GM19438 (cell line): ENCODE measurements around the gene PRKAG3.

ENCODE experiments used
- ATAC-seq: cut with Tn5 transposase; IDR thresholded peaks from one replicate; pipeline ENCODE4 v1.9.1; 2021; ENCODE audit warnings: low read depth; ENCODE audit not compliant: unreplicated experiment

PRKAG3 gene

DNA sequence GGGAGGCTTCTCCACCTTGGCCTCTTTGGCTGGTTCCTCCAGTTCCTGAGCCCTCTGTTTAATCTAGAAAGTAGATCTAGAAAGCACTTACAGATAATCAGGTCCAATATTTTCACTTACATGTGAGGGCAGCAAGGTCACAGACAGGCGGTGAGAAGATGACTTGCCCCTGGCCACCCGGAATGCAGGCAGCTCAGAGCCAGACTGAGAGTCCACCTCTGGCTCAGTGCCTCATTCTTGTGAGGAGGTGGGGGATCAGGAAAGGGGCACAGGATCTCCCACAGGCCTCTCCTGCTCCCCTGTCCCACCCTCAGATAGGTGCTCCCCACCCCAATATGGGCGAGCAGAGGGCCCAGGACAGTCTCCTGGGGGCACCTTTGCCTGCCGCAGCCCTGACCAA, 33.8 kb upstream of the PRKAG3 start:
- ATAC-seq: no peak

DNA sequence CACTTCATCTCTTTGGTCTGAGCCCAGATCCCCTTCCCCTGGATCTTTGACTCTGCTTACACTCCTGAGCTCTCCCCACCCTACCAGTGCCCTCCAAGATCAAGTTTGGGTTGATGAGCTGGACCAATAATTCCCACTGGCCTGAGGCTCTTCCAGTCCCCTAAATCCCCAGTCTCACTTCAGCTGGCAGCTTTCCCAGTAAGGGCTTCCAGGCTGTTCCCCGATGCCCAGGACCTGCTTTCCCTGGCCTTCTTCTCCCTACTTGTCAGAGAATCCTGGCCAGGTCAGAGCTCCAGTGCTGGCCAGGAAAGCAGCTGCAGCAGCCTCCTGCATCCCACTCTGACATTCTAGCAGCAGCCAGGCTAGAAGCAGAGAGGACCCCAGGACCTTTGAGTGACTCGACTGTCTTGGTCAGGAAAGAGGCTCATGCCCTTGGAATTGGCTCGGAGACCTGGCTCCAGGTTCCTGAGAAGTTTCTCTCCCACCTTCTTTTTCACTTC, 31.5 kb upstream of the PRKAG3 start:
- ATAC-seq: no peak

DNA sequence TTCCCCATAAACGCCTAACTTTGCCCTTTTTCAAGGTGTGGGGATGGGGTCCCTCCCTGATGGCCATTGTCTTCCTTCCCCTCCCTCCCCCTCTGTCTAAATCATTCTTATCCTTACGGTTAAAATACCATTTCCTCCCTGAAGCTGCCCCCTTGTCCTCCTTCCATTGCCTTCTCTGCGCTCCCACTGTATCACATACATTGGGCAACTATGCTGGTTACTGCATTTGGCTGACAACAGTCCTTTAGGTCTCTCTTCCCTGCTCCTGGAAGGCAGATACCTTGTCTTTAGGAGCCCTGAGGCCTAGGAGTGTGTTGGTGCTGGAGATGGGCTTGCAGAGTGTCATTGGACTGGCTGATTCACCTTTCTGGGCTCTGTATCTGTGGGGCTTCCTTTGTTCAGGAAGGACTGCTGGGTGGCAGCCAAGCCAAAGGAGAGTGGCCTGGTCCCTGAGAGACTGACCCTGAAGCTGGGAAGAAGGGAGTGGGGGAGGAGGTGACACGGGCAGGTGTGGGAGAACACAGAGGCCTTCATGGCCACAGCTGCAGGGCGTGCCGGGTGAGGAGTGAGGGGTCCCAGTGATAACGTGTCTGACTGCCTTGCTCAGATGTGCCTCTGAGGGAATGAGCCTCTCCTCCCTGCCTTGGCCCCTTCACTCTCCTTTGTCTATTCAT, 30.2 kb upstream of the PRKAG3 start:
- ATAC-seq: no peak

DNA sequence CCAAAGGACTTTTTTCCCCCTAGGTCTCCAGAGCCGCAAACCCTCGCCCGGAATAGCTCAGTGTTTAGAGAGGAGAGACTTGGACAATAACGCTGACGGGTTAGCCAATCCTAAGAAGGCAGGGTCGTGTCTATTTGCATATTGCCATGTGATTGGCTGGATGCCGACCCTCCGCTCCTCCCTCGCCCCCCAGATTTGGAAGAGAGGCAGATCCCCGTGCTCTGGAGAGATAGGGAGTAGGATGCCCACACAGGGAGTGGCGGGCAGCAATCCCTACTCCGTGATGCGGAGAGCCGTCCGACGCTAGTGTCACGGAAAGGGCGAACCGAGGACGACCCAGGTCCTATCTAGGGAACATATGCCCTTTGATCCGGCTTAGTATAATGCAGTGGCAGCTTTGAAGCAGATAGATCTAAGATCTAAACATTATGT, 29.4 kb upstream of the PRKAG3 start:
- no peak for ATAC-seq

DNA sequence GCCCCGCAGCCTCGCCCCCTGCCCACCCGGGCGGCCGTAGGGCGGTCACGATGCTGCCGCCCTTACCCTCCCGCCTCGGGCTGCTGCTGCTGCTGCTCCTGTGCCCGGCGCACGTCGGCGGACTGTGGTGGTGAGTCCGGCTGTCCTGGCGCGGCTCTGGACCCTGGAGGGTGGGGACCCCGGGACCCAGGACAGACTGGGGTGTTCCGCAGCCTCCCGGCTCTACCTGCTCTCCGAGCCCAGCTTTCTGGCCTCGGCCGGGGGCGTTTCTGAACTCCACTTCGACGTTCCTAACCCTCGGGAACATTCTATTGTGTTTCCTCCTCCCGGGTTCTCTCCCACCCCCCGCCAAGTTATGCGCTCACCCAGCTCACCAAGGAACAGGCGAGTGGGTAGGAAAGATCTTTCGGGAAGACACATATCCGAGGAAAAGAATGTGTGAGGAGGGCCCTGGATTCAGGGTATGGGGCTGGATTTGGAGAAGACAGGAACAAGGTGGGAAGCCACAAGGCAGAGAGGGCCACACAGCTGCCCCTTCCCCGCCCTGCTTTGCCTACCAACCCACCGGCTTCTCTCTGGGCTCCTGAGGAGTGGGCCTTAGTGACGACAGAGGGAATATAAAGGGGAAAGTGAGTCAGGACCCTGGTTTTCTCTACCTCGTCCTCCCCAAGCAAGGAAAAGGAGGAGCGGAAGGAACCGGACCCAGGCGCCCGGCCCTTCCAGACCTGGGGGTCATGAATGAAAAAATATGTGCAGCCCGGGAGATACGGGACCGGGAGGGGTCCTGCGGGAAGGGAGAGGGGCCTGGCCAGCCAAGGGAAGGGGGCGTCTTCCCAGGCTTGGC, 28.6 kb upstream of the PRKAG3 start:
- ATAC-seq: no peak

DNA sequence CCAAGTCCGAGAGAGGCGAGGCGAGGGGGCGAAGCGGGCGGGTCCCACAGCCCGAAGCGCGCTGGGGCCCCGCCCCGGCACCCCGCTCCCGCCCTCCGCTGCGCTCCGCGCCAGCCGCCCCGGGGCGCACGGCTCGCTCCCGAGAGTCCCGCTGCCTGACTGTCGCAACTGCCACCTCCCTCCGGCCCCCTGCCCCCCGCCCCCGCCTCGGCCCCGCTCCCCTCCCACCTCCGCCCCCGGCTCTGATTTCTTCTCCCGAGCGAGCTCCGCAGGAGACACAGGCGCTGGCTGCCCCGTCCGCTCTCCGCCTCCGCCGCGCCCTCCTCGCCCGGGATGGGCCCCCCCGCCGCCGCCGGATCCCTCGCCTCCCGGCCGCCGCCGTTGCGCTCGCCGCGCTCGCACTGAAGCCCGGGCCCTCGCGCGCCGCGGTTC, 28.0 kb upstream of the PRKAG3 start, which contains the start of gene WNT6:
Gene WNT6, plus strand, starts transcription at position 250 of the 432 bp plus-strand sequence. CDS start 233 bp downstream, outside the sequence.
- ATAC-seq: no peak

DNA sequence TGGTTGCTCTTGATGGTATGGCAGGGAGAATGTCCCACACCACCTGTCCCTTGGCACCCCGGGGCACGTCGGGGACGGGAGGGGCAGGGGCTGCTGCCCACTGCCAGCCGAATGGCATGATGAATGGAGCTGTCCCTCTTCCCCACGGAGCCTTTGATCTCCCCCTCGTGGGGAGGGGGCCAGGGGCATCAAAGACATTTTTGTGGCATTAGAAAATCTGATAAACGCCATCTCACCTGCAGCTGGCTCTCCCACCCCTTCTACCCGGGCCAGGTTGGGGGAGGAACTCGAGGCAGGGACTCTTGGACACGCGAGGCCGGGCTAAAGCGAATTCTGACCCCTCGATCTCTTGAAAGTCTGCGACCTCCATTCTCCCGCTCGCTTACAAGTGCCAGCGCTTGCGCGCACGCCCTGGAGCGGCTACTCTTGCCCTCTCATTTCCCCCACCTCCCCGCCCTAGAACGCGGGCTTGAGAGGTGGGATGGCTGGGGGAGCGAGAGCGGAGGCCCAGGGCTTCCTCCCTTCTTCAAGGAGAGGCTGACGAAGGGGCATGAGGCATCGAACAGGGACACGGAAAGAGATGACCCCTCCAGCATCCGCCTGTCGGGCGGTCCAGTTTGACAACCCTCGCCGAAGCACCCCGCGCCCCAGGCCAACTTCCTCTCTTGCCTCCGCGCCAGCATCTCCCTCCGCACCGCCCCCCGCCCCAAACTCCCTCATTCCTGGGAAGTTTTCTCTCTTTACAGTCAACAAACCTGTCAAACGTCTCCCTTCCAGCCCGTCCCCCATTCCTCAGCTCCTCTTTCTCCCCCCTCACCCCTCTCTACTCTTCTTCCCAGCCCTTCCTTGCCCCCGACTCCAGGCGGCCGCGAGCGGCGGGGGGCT, 27.3 kb upstream of the PRKAG3 start:
- ATAC-seq: no peak

DNA sequence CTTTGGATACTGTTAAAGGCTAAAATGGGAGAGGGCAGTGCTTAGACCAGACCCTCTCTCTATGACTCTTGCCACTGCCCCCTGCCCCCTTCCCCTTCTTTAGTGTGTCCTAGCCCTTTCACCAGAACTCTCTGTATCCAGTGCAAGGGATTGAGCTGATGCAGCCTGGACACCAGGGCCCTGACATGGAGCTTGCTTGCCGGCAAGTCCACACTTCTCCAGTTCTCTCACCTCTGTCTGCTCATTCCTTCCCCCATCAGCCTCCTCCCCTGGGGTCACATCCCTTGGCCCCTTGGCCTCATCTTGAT, 26.5 kb upstream of the PRKAG3 start:
- no peak for ATAC-seq

DNA sequence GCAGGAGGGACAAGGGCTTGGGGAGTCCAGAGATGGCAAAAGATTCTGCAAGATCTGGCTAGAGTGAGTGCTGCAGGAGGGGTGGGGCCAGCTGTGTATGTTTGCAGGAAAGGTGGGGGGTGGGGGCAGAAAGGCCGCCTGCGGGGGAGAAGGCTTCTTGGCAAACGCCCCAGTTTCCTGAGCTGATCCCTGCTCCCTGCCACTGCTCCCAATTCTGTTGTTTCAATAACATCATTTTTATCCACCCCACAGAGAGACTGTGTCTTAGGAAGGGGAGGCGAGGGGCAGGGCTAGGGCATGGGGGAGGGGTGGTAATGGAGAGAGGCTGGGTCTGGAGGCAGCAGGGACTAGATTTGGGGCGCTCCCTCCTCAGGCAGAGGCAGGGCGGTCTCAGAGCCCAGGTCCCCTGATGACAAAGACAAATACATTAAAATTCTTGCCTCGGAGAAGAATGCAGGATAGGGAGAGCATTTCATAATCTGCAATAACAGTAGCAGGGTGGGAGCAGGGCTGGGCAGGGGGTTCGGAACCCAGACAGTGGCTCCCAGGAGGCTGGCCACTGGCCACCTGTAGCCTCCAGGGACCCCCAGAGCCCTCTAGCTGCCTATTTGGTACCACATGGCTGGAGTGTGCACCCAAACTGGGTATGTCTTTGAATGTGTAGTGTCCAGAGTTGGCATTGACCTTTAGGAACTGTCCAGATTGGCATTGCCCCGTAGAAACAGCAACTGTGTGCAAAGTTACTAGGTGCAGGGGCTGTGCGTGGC, 26.0 kb upstream of the PRKAG3 start:
- ATAC-seq: no peak

DNA sequence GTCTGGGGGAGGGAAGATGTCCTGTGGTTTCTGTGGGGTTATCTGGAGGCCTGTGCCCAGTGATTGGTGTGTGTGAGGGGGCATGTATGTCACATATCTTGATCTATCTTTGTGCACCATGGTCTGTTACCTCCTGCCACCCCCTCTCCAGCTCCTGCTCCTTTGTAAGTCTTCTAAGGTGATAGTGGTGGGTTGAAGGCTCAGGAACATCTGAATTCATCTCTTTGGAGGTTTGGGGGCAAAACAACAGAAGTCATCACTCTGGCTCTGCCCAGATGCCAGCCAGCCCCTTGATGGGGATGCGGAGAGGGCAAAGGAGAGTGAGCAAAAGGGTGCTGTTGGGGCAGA, 25.3 kb upstream of the PRKAG3 start:
- no peak for ATAC-seq

DNA sequence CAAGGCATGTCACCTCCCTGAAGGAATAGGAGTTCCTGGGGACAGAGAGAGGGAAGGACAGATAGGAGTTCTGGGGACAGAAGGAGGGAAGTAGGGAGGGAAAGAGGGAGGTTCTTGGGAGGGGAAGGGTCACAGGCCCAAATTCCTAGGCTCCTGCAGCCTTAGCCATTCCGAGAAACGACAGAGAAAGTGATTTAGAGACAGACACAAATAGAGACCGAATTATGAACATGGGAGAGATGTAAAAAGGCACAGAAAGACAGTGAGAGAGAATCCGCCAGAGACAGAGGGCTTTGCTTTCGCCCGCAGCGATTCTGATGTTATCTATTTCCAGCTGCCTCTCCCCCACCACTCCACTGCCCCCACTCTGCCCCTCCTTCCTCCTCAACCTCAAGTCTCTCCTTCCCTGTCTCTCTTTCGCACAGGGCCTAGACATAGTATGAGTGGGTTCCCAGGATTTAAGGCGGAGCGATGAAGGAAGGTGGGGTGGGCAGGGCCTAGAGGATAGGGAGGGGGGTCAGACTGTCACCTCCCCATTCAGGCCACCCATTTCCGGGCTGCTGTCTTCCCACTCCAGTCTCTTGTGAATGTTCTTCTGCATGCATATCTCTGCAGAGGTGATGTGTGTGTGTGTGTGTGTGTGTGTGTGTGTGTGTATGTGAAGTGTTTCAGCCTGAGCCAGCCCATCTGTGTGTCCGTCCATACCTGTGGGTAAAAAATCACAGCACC, 24.7 kb upstream of the PRKAG3 start:
- no peak for ATAC-seq

DNA sequence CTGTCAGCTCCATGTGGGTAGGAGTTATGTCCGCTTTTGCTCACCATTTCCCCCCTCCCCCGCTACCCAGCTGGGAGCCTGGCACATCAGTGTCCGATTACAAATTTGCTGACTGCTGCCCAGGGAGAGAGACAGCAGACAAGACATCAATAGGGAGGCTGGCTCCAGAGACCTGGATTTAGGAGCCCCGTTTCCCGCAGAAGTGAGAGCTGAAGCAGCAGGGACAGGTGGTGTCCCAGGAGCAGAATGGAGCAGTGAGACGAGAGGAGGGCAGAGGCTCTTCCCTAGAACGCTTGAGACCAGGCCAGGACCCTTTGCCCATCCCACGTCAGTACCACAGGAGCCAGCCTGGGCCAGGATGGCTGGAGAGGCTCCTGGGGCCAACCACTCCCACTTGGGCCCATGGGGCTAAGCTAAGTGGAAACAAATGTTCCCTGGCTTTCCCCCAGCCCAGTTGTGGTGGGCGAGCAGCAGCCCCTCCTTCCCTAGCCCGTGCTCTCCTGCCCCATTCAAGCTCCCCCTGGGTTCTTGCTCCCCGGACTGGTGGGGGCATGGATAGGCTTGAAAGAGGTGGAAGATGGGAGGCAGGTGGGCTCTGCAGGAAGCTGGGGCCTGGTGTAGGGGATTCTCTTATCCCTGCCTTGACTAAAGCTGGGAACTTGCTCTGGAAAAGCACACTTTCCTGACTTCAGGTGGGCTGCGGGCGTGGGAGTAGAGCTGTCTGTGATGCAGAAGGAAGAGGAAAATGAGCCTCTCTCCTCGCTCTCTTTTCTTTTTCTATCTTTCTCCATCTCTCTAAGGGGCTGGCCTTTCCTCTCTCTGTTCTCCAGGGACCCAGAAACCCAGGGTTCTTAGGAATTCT, 23.9 kb upstream of the PRKAG3 start:
- no peak for ATAC-seq

DNA sequence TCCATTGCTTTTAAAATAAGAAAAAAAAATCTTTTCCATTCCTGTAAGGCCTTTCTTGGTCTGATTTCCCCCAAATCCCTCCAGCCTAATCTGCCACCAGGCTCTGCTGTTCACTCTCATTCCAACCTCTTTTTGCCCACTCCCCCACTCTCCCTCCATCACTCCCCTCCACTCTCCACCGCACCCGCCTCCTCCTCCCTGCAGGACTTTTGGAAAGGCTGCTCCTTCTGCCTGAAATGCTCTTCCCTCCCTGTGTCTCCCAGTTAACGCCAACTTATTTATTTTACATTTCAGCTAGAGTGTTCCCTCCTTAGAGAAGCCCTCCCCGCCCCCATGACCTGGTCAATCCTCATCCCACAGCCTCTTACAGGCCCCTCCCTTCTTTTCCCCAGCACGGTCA, 23.3 kb upstream of the PRKAG3 start:
- ATAC-seq: no peak

DNA sequence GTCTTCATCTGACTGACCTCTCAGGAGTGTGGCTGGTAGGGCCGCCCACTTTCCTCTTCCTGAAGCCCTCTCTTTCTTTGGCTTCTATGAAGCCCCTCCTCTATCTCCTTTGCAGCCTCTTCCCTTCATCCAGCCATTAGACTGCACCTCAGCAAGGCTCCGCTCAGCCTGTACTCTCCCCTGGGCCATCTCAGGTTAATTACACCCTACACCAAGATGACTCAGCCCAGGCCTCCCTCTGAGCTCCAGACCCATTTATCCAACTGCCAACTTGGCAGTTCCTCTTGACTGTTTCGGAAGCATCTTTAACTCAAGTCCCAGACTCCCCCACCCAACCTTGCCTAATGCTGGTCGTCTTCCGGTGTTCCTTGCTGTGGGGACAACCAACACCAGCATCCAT, 22.2 kb upstream of the PRKAG3 start:
- no peak for ATAC-seq

DNA sequence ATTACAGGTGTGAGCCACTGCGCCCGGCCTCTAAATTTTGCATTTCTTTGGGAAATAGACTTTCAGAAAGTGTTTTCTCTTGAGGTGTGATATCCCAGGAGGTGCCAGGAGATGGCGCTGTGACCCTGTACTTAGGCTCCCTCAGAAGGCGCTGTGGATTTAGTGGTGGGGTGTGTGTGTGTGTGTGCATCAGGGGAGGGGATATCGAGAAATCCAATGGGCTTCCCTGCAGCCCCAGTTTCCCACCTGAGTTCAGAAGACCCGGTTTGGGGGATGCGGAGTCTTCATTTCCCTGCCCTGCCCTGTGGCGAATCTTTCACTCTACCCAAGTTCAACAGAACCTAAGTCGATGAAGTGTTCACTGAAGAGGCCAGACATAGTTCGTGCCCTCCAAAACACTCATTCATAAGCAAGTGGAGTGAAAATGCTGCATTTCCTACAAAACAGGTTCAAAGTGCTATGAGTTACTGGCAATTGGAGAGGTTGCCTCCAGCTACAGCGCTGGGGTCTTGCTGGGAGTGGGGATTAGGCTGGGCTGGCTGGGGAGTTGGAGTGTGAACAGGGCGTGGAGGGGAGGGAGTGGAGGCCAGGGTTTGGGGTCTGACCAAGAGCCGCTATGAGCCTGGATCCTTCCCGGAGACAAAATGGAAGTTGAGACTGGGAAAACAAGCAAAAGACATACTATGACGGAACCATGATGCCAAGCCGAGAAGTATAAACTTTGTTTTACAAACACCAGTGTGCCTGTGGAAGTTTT, 21.5 kb upstream of the PRKAG3 start:
- ATAC-seq: no peak

DNA sequence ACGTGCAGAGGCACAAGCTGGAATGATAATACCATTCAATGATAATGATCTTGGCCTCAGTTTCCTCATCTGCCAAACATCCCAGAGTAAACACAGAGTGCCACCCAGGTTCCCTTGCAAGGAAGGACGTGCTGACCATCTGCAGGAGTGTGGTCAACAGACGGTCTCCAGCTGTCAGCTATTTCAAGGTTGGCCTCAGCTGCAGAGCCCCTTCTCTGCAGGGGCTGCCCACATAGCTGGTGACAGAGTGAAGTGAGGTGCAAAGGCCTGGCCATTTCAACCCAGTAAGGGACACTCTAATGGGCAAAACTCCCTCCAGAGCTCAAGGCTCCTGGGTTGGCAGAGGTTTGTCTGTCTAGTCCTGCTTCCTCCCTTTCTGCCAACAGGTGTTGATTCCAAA, 19.7 kb upstream of the PRKAG3 start:
- ATAC-seq: no peak

DNA sequence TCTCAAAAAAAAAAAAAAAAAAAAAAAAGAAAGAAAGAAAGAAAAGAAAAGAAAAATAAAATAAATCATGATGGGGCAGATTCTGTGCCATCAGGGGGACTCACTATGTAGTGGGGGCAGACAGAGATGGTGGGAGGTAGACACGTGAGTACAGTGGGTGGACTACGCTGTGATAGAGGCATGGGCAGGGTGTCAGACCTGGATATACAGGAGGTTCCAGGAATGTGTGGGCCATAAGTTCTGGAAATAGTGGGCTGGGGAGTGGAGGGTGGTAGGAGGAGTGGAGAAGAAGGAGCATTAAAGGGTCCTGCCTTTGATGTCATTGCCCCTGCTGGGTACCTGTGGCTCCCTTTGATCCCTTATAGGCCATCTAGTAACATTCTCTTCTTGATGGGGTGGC, 19.2 kb upstream of the PRKAG3 start:
- no peak for ATAC-seq

DNA sequence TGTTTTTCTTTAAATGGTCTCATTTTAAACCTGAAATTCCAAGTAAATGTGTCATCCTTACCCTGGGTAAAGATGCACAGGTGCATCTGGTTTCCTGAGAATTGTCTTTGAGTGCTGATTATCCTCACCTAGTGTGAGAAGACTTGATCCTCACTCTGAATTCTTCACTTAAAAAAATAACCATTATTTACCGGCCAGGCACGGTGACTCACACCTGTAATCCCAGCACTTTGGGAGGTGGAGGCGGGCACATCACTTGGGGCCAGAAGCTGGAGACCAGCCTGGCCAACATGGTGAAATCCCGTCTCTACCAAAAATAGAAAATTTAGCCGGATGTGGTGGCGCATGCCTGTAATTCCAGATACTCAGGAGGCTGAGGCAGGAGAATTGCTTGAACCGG, 18.1 kb upstream of the PRKAG3 start:
- ATAC-seq: no peak
